HEK293 (cell line): ENCODE measurements around the gene ACTG2.

Experiments
- CTCF ChIA-PET: fragments of 350-600 bp; formaldehyde crosslinking; extraction: SDS; loops from one replicate; lab custom pipeline; 2021; ENCODE audit warnings: antibody characterized with exemption; lab: Yijun Ruan, JAX
- POLR2A ChIA-PET: fragments of 300-600 bp; formaldehyde crosslinking; extraction: SDS; loops from one replicate; lab custom pipeline; 2020; ENCODE audit warnings: antibody characterized with exemption, inconsistent platforms; lab: Yijun Ruan, JAX
- H3K27ac ChIP-seq: fragments of 200-500 bp; sonication (Bioruptor generic); 2 replicates; pipeline ENCODE4 v1.5.1; 2014; ENCODE audit warnings: low read depth, low read length, control low read depth, inconsistent platforms; ENCODE audit errors: extremely low read depth
- H3K36me3 ChIP-seq, 2 experiments: fragments of 200-500 bp in 1 of 2; sonication (Bioruptor generic) in 1 of 2; 1 replicate in 1 of 2; 2 replicates in 1 of 2; pipeline ENCODE4 v1.5.1; 2014 to 2017; ENCODE audit warnings: inconsistent platforms in 2 of 2, low read length in 2 of 2; ENCODE audit not compliant: control insufficient read depth in 2 of 2, insufficient read depth in 1 of 2
- H3K4me1 ChIP-seq: fragments of 200-500 bp; sonication (Bioruptor generic); 2 replicates; pipeline ENCODE4 v1.5.1; 2014; ENCODE audit warnings: mild to moderate bottlenecking, low read length, inconsistent platforms; ENCODE audit not compliant: control insufficient read depth, insufficient read depth
- H3K4me3 ChIP-seq: 2 replicates; pipeline ENCODE4 v1.5.1; 2011; ENCODE audit warnings: low read depth, mild to moderate bottlenecking, control low read depth, low read length, moderate library complexity
- H3K9me3 ChIP-seq: fragments of 200-500 bp; sonication (Bioruptor generic); 2 replicates; pipeline ENCODE4 v1.5.1; 2014; ENCODE audit warnings: low read depth, low read length, inconsistent platforms; ENCODE audit not compliant: control insufficient read depth, insufficient read depth
- BCL11A ChIP-seq: fragments of 450-650 bp; formaldehyde crosslinking; IDR thresholded peaks from 2 replicates; pipeline ENCODE4 v1.5.1; 2016; ENCODE audit warnings: low read depth, missing biosample characterization, missing genetic modification characterization
- CTCF ChIP-seq: fragments of 450-650 bp; formaldehyde crosslinking; IDR thresholded peaks from 2 replicates; pipeline ENCODE4 v1.5.1; 2016; ENCODE audit warnings: missing biosample characterization, missing genetic modification characterization
- HOXD13 ChIP-seq: sonication (generic); formaldehyde crosslinking; IDR thresholded peaks from 2 replicates; pipeline ENCODE4 v1.8.0; 2022; ENCODE audit warnings: missing genetic modification reagents, borderline replicate concordance
- KLF9 ChIP-seq: fragments of 450-650 bp; formaldehyde crosslinking; IDR thresholded peaks from 2 replicates; pipeline ENCODE4 v1.5.1; 2016; ENCODE audit warnings: missing biosample characterization, missing genetic modification characterization, low read depth
- ZBTB17 ChIP-seq: fragments of 450-650 bp; formaldehyde crosslinking; IDR thresholded peaks from 2 replicates; pipeline ENCODE4 v1.5.1; 2016; ENCODE audit warnings: missing biosample characterization, missing genetic modification characterization
- ZBTB21 ChIP-seq: fragments of 450-650 bp; formaldehyde crosslinking; IDR thresholded peaks from 2 replicates; pipeline ENCODE4 v1.5.1; 2017; ENCODE audit warnings: missing biosample characterization, missing genetic modification characterization
- ZFP41 ChIP-seq: fragments of 450-650 bp; formaldehyde crosslinking; IDR thresholded peaks from 2 replicates; pipeline ENCODE4 v1.5.1; 2016; ENCODE audit warnings: missing biosample characterization, missing genetic modification characterization, borderline replicate concordance
- ZNF155 ChIP-seq: fragments of 450-650 bp; formaldehyde crosslinking; IDR thresholded peaks from 2 replicates; pipeline ENCODE4 v1.5.1; 2016; ENCODE audit warnings: missing biosample characterization, missing genetic modification characterization
- ZNF292 ChIP-seq: fragments of 450-650 bp; formaldehyde crosslinking; IDR thresholded peaks from 2 replicates; pipeline ENCODE4 v1.5.1; 2016; ENCODE audit warnings: low read depth, missing biosample characterization, missing genetic modification characterization, borderline replicate concordance
- ZNF404 ChIP-seq: fragments of 450-650 bp; formaldehyde crosslinking; IDR thresholded peaks from 2 replicates; pipeline ENCODE4 v1.5.1; 2017; ENCODE audit warnings: missing biosample characterization, missing genetic modification characterization
- ZNF426 ChIP-seq: fragments of 450-650 bp; formaldehyde crosslinking; IDR thresholded peaks from 2 replicates; pipeline ENCODE4 v1.5.1; 2017; ENCODE audit warnings: missing biosample characterization, missing genetic modification characterization, mild to moderate bottlenecking, inconsistent platforms, moderate library complexity
- ZNF488 ChIP-seq: fragments of 450-650 bp; formaldehyde crosslinking; IDR thresholded peaks from 2 replicates; pipeline ENCODE4 v1.5.1; 2016; ENCODE audit warnings: missing biosample characterization, missing genetic modification characterization
- ZNF518A ChIP-seq: fragments of 450-650 bp; formaldehyde crosslinking; conservative IDR thresholded peaks from 2 replicates; pipeline ENCODE4 v1.5.1; 2016; ENCODE audit warnings: low read depth, missing biosample characterization, missing genetic modification characterization
- ZNF555 ChIP-seq: fragments of 450-650 bp; formaldehyde crosslinking; conservative IDR thresholded peaks from 2 replicates; pipeline ENCODE4 v1.5.1; 2017; ENCODE audit warnings: missing biosample characterization, mild to moderate bottlenecking, missing genetic modification characterization, inconsistent platforms
- ZNF585B ChIP-seq: fragments of 450-650 bp; formaldehyde crosslinking; IDR thresholded peaks from 2 replicates; pipeline ENCODE4 v1.5.1; 2016; ENCODE audit warnings: missing biosample characterization, missing genetic modification characterization
- ZNF623 ChIP-seq: fragments of 450-650 bp; formaldehyde crosslinking; IDR thresholded peaks from 2 replicates; pipeline ENCODE4 v1.5.1; 2016; ENCODE audit warnings: missing biosample characterization, missing genetic modification characterization
- ZSCAN16 ChIP-seq: fragments of 450-650 bp; formaldehyde crosslinking; IDR thresholded peaks from 2 replicates; pipeline ENCODE4 v1.5.1; 2016; ENCODE audit warnings: missing biosample characterization, missing genetic modification characterization
- ZSCAN30 ChIP-seq: fragments of 450-650 bp; IDR thresholded peaks from 2 replicates; pipeline ENCODE4 v1.5.1; 2018; ENCODE audit warnings: missing biosample characterization, mild to moderate bottlenecking, missing genetic modification characterization, moderate library complexity
- TF ChIP-seq, protein P1 (sequence below): fragments of 450-650 bp; formaldehyde crosslinking; IDR thresholded peaks from 2 replicates; pipeline ENCODE4 v1.5.1; 2017; ENCODE audit warnings: missing biosample characterization, missing genetic modification characterization

The ACTG2 gene

GRCh38 chr2:73918856-73919255 is 26.0 kb downstream of the ACTG2 start:
- H3K27ac ChIP-seq: no peak overlapping the region

DNA sequence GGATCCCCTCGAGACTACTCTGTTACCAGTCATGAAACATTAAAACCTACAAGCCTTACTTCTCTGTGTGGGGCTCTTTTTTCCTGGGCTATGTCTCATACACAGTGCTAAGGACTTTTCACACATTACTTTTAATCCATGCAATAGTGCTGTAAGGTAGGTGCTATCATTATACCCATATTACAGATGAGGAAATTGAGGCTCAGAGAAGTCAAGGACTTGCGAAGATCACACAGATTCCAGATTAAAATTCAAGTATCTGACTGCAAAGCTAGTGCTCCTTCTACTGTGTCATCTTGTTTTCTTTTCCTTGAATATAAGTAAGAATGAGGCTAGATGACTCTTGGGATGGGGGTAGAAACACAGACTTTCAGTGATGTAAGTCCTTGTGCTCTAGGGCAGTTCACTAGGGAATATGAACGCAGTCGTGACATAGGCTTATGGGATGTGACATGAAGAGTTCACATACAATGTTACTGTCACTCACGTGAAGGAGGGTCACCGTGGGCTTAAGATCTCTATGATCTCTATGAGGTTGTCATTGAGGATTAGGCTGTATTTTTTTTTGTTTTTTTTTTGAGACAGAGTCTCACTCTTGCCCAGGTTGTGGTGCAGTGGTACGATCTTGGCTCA is 26.9 kb downstream of the ACTG2 start:
- Histone ChIP-seq H3K9me3 (no peaks in the 10 kb centered on the region), H3K27ac (no peak overlapping the region), H3K4me3 (no peak overlapping the region), H3K36me3 (no peaks in the 10 kb centered on the region), H3K4me1 (no peaks in the 10 kb centered on the region)
- POLR2A ChIA-PET: no interaction called here
- TF ChIP-seq ZNF488 (no peak), ZNF155 (tag by site-specific recombination) (no peak), ZNF555 (tag by site-specific recombination) (no peak), ZNF585B (tag by site-specific recombination) (no peak), ZFP41 (no peak), ZSCAN30 (no peak), ZNF518A (tag by site-specific recombination) (no peak), ZNF623 (no peak), ZNF404 (tag by site-specific recombination) (no peak), BCL11A (no peak)
- CTCF ChIA-PET: no interaction called here

More at GRCh38 chr2:73918856-73919255, 26.0 kb downstream of the ACTG2 start:
- H3K36me3 ChIP-seq: no peaks in the 10 kb centered on the region
- no peak overlapping the region for H3K4me3 ChIP-seq
- no peak for TF ChIP-seq ZNF426 (tag by site-specific recombination)
- TF ChIP-seq ZBTB21 (tag by site-specific recombination): no peak
- TF ChIP-seq ZNF292 (tag by site-specific recombination): no peak
- TF ChIP-seq ZSCAN16 (tag by site-specific recombination): no peak
- ChIA-PET POLR2A (no interaction called here), CTCF (no interaction called here)
- no peaks in the 10 kb centered on the region for H3K9me3 ChIP-seq
- H3K4me1 ChIP-seq: no peaks in the 10 kb centered on the region

DNA sequence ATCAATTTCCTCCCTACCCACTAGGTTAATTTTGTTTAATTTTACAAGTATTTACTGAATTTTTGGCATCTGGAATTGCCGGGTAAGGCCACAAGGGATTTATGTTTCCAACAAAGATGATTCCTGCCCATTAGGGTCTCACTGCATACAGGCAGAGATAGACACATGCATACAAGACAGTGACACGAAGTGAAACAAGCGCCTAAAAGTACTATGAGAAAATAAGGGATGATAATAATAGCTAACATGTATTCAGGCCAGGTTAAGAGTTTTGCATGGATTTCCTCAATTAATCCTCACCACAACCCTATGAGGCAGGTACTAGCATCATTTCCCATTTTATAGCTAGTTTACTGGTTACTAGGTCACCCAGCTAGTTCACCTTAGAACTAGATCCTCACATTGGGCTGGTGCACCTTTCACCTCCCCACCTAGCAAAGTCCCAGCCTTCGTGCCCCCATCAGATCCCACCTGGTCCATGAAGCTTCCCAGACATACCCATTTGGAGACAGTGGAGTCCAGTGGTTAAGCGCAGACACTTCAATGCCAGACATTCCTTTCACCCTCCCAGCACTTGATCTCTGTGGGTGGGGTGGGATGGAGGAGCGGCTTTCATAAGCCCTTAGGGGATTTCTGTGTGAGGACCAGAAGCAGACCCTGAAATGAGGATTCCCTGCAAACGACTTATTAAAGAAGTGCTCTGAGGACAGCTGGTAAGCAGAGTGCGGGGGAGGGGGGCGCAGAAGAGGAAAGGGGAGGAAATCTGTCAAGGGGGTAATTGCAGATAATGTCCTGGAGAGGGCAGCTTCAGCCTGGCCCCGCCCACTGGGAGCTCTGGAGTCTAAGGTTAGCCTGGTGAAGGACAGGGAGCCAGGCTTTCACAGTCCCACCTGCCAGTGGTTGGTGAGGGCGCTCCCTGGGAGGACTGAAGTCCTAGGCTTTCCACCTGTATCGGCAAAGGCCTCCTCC is 28.1 kb downstream of the ACTG2 start:
- Histone ChIP-seq H3K27ac (no peak overlapping the region), H3K36me3 (no peaks in the 10 kb centered on the region), H3K4me1 (no peaks in the 10 kb centered on the region), H3K9me3 (no peaks in the 10 kb centered on the region), H3K4me3 (no peak overlapping the region)
- ChIA-PET CTCF (interaction anchor here (0.6 to 1.4 kb wide), 10 partner anchors 9 to 655 kb away, joined by 3 to 5 read pairs (median 4); no protein-coding TSS in a partner anchor), POLR2A (interaction anchor here (0.6 to 1.0 kb wide), 3 partner anchors 50 to 200 kb away, joined by 3 to 6 read pairs (median 3); partner anchors contain the start of gene TPRKB)
- 0 out of 2 replicates have a peak, but pooled peaks have one; percentile 24 for TF ChIP-seq CTCF (tag by site-specific recombination)
- TF ChIP-seq ZBTB17 (tag by site-specific recombination): peak; percentile 54; the same call in 1 of the 2 replicates
- TF ChIP-seq, protein P1, sequence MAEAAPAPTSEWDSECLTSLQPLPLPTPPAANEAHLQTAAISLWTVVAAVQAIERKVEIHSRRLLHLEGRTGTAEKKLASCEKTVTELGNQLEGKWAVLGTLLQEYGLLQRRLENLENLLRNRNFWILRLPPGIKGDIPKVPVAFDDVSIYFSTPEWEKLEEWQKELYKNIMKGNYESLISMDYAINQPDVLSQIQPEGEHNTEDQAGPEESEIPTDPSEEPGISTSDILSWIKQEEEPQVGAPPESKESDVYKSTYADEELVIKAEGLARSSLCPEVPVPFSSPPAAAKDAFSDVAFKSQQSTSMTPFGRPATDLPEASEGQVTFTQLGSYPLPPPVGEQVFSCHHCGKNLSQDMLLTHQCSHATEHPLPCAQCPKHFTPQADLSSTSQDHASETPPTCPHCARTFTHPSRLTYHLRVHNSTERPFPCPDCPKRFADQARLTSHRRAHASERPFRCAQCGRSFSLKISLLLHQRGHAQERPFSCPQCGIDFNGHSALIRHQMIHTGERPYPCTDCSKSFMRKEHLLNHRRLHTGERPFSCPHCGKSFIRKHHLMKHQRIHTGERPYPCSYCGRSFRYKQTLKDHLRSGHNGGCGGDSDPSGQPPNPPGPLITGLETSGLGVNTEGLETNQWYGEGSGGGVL (tag by site-specific recombination): peak; percentile 71
- TF ChIP-seq HOXD13 (CRISPR knock-in tag): no peak
- TF ChIP-seq KLF9 (tag by site-specific recombination): peak; percentile 61
- no peak for TF ChIP-seq ZBTB21 (tag by site-specific recombination)
